ES-I3 (cell line): Measurements from ENCODE around the gene GIT1.
A peak's percentile ranks its signal among the peaks of the same experiment; 100 is the strongest.

Experiments used
- H3K36me3 ChIP-seq: 2 replicates; pipeline ENCODE4 v1.6.1; 2013; ENCODE audit warnings: mild to moderate bottlenecking, low read length, control low read depth, moderate library complexity; ENCODE audit not compliant: insufficient read depth
- H3K4me1 ChIP-seq: 2 replicates; pipeline ENCODE4 v1.6.1; 2013; ENCODE audit warnings: mild to moderate bottlenecking, control low read depth, low read length; ENCODE audit not compliant: insufficient read depth
- H3K9ac ChIP-seq: 2 replicates; pipeline ENCODE4 v1.6.1; 2013; ENCODE audit warnings: low read depth, mild to moderate bottlenecking, low read length, moderate library complexity
- H3K9me3 ChIP-seq: 2 replicates; pipeline ENCODE4 v1.6.1; 2013; ENCODE audit warnings: mild to moderate bottlenecking, low read length, moderate library complexity; ENCODE audit not compliant: control insufficient read depth, insufficient read depth

Gene GIT1

DNA sequence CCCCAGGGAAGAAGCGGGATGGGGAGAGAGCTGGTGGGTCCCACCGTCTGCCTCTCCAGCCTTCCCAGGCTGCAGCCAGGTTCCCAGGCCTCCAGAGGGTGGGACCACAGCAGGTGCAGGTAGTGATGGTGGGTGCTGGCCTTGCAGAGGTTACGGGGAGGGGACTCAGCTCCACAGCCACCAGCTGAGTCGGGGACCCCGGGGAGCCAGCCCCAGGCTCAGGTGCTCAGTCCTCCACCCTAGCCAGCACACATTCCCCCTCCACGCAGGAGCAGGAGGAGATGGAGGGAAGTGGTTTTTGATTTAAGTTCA, 15.9 kb downstream of the GIT1 start:
- H3K9ac ChIP-seq: no peak overlapping the region
- H3K36me3 ChIP-seq: no peaks in the 10 kb centered on the region
- peaks cover 3% of the 10 kb centered on the region; the same call in 1 of the 2 replicates for H3K4me1 ChIP-seq
- H3K9me3 ChIP-seq: no peaks in the 10 kb centered on the region

DNA sequence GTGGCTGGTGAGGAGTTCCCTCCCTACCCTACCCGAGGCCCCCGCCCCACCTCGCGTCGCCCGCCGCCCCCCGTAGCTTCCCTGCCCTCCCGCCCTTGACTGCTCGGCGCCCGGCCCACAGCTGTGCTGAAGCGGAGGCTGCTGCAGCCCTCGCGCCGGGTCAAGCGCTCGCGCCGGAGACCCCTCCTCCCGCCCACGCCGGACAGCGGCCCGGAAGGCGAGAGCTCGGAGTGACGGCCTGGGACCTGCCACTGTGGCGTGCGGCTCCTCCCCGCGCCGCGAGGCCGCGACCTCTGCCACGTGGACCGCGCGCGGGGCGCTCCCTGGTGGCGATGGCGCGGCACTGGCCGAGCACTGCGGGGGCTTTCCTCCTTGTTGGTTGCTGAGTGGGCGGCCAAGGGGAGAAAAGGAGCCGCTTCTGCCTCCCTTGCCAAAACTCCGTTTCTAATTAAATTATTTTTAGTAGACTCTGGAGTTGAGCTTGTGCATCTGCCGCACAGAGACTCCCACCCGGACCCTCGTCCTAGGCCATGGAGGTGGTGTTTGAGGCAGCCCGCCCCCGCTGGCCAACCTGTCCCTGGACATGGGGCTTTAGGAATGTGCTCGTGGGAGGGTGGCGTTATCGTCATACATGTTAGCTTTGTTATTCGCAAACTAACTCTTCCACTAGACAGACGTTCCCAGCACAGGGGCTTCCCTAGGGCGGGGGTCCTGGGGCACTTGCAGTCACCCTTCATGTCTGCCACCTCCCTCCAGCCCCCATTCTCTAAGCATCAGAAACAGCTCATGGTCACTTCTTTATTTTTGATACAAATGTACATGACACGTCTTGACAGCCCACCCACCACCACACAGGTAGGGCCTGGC, 16.5 kb downstream of the GIT1 start:
- H3K9me3 ChIP-seq: no peaks in the 10 kb centered on the region
- H3K4me1 ChIP-seq: peaks cover 3% of the 10 kb centered on the region; the same call in 1 of the 2 replicates
- H3K36me3 ChIP-seq: no peaks in the 10 kb centered on the region
- peak overlapping the region; percentile 38; the same call in 1 of the 2 replicates for H3K9ac ChIP-seq

GRCh38 chr17:29571883-29572681, 17.4 kb downstream of the GIT1 start:
- H3K4me1 ChIP-seq: peaks cover 3% of the 10 kb centered on the region; the same call in 1 of the 2 replicates
- H3K36me3 ChIP-seq: no peaks in the 10 kb centered on the region
- H3K9me3 ChIP-seq: no peaks in the 10 kb centered on the region
- H3K9ac ChIP-seq: peak overlapping the region; percentile 38; the same call in 1 of the 2 replicates

DNA sequence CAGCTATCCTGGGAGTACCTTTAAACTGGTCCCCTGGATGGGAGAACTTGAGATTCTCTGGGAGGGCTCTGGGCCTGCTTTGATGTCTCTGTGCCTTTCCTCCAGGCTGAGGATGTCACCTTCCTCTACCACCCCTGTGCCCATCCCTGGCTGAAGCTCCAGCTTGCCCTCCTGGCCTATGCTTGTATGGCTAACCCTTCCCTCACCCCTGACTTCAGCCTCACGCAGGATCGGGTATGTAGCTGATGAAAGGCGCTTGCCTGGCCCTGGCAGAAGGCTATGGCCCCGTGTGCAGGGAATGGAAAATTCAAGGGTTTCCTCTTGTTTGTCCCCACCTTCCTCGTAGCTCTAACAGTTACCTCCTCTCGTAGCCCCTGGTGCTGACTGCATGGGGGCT, 18.0 kb downstream of the GIT1 start:
- Histone ChIP-seq H3K36me3 (no peaks in the 10 kb centered on the region), H3K4me1 (peaks cover 3% of the 10 kb centered on the region; the same call in 1 of the 2 replicates), H3K9ac (no peak overlapping the region), H3K9me3 (no peaks in the 10 kb centered on the region)

- Histone ChIP-seq H3K9ac (no peak overlapping the region), H3K36me3 (no peaks in the 10 kb centered on the region), H3K9me3 (no peaks in the 10 kb centered on the region), H3K4me1 (peaks cover 6% of the 10 kb centered on the region; the same call in 1 of the 2 replicates)
Observed at GRCh38 chr17:29570521-29570920, 18.9 kb downstream of the GIT1 start.

DNA sequence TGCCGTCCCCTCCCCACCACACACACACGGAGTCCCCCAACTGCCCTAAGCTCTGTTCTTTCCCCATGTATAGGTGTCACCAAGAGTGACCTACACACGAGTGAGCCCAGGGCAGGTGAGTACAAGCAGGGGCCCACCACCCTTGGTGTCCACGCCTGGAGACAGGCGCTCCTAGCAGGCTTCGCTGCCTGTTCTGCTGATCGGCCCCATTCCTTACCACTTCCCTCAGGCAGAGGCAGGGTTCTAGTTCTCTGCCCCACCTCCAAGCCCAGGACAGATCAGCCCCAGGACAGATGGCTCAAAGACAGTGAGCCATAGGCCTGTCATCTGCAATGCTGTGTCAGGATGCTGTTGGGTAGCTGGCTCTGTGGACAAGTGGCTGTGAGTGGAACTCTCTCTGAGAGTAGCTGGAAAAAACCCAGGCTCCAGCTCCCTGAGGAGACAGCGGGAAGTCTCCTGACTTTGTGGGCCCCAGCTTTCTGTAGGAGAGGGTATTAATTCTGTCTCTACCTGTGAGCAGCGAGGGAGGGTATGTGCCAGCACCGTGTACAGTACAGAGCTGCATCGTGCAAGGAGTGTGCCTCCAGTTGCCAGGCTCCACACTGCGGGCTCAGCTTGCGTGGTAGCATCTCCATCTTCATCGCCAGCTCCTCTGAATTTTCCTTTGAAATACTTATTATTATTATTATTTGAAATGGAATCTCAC, 20.1 kb downstream of the GIT1 start:
- H3K36me3 ChIP-seq: no peaks in the 10 kb centered on the region
- H3K9ac ChIP-seq: peak overlapping the region; percentile 59
- H3K4me1 ChIP-seq: peaks cover 8% of the 10 kb centered on the region; the same call in 1 of the 2 replicates
- H3K9me3 ChIP-seq: no peaks in the 10 kb centered on the region

DNA sequence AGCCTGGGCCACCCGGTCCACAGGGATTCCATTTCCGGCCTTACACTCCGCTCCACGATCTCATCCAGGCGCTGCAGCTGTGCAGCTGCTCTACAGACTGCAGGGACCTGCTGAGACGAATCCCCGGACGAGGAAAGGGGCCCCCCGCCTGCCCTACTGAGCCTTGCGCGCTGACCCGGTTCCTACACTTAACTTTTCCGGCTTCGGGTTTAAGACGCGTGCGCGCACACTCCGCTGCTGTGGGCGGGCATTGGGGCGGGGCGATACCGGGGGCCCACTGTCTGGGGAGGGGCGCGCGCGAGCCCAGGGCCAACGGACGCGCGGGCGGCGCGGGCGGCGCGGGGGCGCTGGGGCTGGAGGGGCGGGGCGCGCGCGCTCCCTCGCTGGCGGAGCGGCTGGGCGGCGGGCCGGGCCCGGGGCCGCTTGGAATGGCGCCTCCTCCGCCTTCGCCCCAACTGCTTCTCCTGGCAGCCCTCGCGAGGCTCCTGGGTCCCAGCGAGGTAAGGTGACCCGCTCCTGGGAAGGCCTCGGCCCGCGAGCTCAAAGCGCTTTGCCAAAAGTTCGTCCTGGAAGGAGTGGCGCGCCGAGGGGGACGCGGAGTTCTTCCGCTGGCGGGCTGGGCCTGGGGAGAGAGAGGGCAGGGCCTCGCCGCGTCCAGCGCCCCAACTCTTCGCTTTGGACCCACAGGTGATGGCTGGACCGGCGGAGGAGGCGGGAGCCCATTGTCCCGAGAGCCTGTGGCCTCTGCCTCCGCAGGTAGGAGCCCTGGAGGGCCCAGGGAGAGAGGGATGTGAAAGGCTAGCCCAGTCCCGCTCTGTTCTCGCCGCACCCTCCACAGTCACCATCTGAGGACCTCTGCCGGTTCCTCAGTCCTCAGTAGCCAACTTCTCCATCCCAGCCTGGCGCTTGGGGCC, 20.9 kb downstream of the GIT1 start, which contains the start of gene TP53I13:
TP53I13 (plus strand) TSS at position 371 of the 914 bp plus-strand sequence; CDS start at position 429, 58 bp downstream.
- H3K9me3 ChIP-seq: no peaks in the 10 kb centered on the region
- H3K9ac ChIP-seq: peak within 1 kb of the TSS; percentile 59
- peaks cover 8% of the 10 kb centered on the region; the same call in 1 of the 2 replicates for H3K4me1 ChIP-seq
- no peaks in the 10 kb centered on the region for H3K36me3 ChIP-seq

GRCh38 chr17:29567554-29568330, 21.7 kb downstream of the GIT1 start:
- Histone ChIP-seq H3K4me1 (peaks cover 8% of the 10 kb centered on the region; the same call in 1 of the 2 replicates), H3K36me3 (no peaks in the 10 kb centered on the region), H3K9ac (peak overlapping the region; percentile 54), H3K9me3 (no peaks in the 10 kb centered on the region)

- peaks cover 7% of the 10 kb centered on the region; the same call in 1 of the 2 replicates for H3K4me1 ChIP-seq
- H3K9me3 ChIP-seq: no peaks in the 10 kb centered on the region
- H3K36me3 ChIP-seq: no peaks in the 10 kb centered on the region
- H3K9ac ChIP-seq: peak overlapping the region; percentile 54; the same call in 1 of the 2 replicates
Observed at GRCh38 chr17:29567304-29567553, 22.2 kb downstream of the GIT1 start.

DNA sequence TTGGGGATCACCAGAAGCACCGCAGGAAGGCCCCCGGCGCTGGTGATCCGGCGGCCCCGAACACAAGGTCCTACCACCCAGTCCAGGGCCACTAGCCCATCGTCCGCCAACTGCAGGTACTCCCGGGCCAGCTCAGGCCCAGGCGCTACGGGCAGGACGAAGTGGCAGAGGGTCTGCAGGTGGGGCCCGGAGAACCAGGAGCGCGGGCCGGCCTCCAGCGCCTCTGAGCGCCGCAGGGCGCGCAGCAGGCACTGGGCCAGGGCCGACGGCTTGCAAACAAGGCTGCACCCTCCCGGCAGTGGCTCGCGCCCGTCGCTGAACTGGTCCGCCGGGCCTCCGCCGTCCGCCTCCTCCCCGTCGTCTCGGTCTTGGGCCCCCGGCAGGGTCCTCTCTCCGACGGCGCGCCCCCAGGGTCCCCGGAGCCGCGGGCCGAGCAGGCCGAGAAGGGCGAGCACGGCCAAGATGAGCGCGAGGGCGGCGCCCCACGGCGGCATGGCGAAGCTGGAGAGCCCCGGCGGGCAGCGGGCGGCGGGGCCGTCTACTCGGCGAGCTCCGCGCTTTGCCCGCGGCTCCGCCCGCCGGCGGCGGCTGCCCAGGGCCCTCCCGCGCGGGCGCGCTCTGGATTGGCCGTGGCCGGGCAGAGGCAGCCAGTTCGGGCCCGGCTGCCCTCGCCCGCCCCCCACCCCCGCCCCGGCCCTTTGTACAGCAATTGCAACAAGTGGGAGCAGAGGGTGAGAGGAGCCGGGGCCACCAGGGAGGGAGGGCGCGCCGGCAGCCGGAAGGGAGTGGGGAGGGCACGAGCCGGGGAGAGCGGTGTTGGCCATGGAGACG, 22.8 kb downstream of the GIT1 start, which contains the start of gene ABHD15:
ABHD15 (minus strand) TSS at position 565 of the 831 bp plus-strand sequence; CDS start at position 494, 71 bp downstream.
- no peaks in the 10 kb centered on the region for H3K9me3 ChIP-seq
- no peaks in the 10 kb centered on the region for H3K36me3 ChIP-seq
- peak within 1 kb of the TSS; percentile 54 for H3K9ac ChIP-seq
- H3K4me1 ChIP-seq: peaks cover 6% of the 10 kb centered on the region; the same call in 1 of the 2 replicates

DNA sequence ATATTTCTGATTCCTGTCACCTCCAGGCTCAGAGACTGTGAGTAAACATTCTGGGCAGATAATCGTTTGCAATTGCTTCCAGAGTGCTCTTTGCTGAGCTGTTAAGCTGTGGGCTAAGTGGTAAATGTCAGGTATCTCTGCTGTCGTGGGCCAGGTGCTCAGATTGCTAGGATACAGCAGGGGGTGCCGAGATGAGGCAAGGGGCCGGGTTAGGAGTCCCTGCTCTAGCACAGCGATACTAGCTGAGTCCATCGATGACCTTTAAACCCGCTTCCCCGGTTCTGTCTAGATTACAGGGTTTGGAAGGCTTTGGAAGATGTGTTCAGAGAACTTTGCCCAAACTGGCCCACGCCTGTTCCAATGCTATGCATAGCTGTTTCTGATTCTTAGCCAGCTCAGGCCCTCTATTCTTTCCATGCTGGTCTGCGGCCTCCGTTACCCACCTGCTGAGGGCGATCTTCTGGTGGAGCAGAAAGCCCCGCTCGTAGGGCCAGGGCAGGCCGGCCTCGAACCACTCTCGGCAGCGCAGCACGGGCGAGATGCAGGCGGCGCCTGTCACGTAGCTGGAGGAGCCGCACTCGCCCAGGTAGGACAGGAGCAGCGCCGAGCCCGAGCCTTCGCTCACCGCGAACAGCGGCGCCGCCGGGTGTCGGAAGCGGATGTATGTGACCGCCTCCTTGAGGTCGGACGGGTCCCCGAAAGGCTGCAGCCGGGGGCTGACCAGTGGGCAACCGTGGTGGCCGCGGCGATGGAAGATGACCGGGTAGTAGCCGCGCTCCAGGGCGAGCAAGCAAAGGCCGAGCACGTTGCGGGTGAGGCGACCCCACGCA, 23.6 kb downstream of the GIT1 start:
- H3K9me3 ChIP-seq: no peaks in the 10 kb centered on the region
- peaks cover 6% of the 10 kb centered on the region; the same call in 1 of the 2 replicates for H3K4me1 ChIP-seq
- H3K36me3 ChIP-seq: no peaks in the 10 kb centered on the region
- H3K9ac ChIP-seq: peak overlapping the region; percentile 54
